Cerebellar cortex (tissue), 1 donor: ENCODE results near the gene SERPINB2.

Experiments used
- DNase-seq: peaks from one replicate; pipeline ENCODE4 v3.0.0-alpha.2; 2015; ENCODE audit warnings: low spot score

The SERPINB2 gene

GRCh38 chr18:63887424-63887823 is at the start of gene SERPINB2:
Gene SERPINB2 (plus strand): TSS chr18:63887705. CDS start chr18:63891445, 3,740 bp downstream.
- DNase-seq, result no peak

- no peak for DNase-seq
Measured at GRCh38 chr18:63843008-63843407, 44.5 kb upstream of the SERPINB2 start.

GRCh38 chr18:63844254-63844653 is 43.3 kb upstream of the SERPINB2 start:
- peak; percentile 12 for DNase-seq

- peak; percentile 38 for DNase-seq
Measured at GRCh38 chr18:63848159-63848558, 39.3 kb upstream of the SERPINB2 start.

- DNase-seq, result peak; percentile 5
Measured at GRCh38 chr18:63850020-63850419, 37.5 kb upstream of the SERPINB2 start.

GRCh38 chr18:63850636-63851035 is 36.9 kb upstream of the SERPINB2 start:
- no peak for DNase-seq

- no peak for DNase-seq
Measured at GRCh38 chr18:63858456-63858855, 29.0 kb upstream of the SERPINB2 start.

- DNase-seq, result no peak
Measured at GRCh38 chr18:63859781-63860475, 27.6 kb upstream of the SERPINB2 start.

- DNase-seq, result no peak
Measured at GRCh38 chr18:63860531-63860930, 27.0 kb upstream of the SERPINB2 start.

GRCh38 chr18:63867368-63868125 is 20.0 kb upstream of the SERPINB2 start:
- DNase-seq, result no peak

GRCh38 chr18:63868546-63868945 is 19.0 kb upstream of the SERPINB2 start:
- no peak for DNase-seq

GRCh38 chr18:63869374-63869773 is 18.1 kb upstream of the SERPINB2 start:
- DNase-seq, result no peak

- DNase-seq, result no peak
Measured at GRCh38 chr18:63869851-63870250, 17.7 kb upstream of the SERPINB2 start.

GRCh38 chr18:63871836-63872235 is 15.7 kb upstream of the SERPINB2 start:
- DNase-seq, result no peak

- no peak for DNase-seq
Measured at GRCh38 chr18:63872586-63872985, 14.9 kb upstream of the SERPINB2 start.

- DNase-seq, result no peak
Measured at GRCh38 chr18:63878343-63878742, 9.2 kb upstream of the SERPINB2 start.

- no peak for DNase-seq
Measured at GRCh38 chr18:63878925-63879324, 8.6 kb upstream of the SERPINB2 start.

- DNase-seq, result no peak
Measured at GRCh38 chr18:63879709-63880108, 7.8 kb upstream of the SERPINB2 start.

GRCh38 chr18:63881851-63882250 is 5.7 kb upstream of the SERPINB2 start:
- no peak for DNase-seq

- no peak for DNase-seq
Measured at GRCh38 chr18:63882333-63883141, 5.0 kb upstream of the SERPINB2 start.

- no peak for DNase-seq
Measured at GRCh38 chr18:63883617-63884016, 3.9 kb upstream of the SERPINB2 start.

- DNase-seq, result no peak
Measured at GRCh38 chr18:63888470-63889190, 1.1 kb downstream of the SERPINB2 start.
